Calu3 (cell line): ENCODE results near the gene PPP1R14C. TPM values are rescaled to one million over a fixed set of nuclear protein-coding genes. Genes with fewer than 3 reads are reported as not detected.

Experiments used
- Bru-seq: library from RNA; stranded (reverse); fragments of 400-500 nt; gene quantifications from one replicate; lab custom pipeline; 2021; lab: Mats Ljungman, UMichigan
- BruChase-seq, 2 experiments: library from RNA; stranded (reverse); fragments of 400-500 nt; gene quantifications; one replicate each; lab custom pipeline; 2021; lab: Mats Ljungman, UMichigan
- BruUV-seq: library from RNA; stranded (reverse); fragments of 400-500 nt; replicated peaks from 2 replicates; lab custom pipeline; 2021; lab: Mats Ljungman, UMichigan
- CTCF ChIA-PET: fragments of 300-600 bp; sonication (Branson Sonifier 250); formaldehyde crosslinking; loops from one replicate; lab custom pipeline; 2022; ENCODE audit warnings: antibody characterized with exemption; lab: Charles Lee
- DNase-seq: peaks from one replicate; pipeline ENCODE4 v3.0.0; 2022
- H3K27ac Mint-ChIP-seq: one replicate; pipeline ENCODE4 v1.8.0; 2022; ENCODE audit warnings: mixed read lengths; ENCODE audit not compliant: unreplicated experiment
- H3K27me3 Mint-ChIP-seq: one replicate; pipeline ENCODE4 v1.8.0; 2022; ENCODE audit warnings: mixed read lengths; ENCODE audit not compliant: unreplicated experiment
- H3K36me3 Mint-ChIP-seq: one replicate; pipeline ENCODE4 v1.8.0; 2022; ENCODE audit warnings: mild to moderate bottlenecking, moderate library complexity, mixed read lengths; ENCODE audit not compliant: insufficient read depth, unreplicated experiment
- H3K4me1 Mint-ChIP-seq: one replicate; pipeline ENCODE4 v1.8.0; 2022; ENCODE audit warnings: mild to moderate bottlenecking, low read depth, mixed read lengths; ENCODE audit not compliant: unreplicated experiment
- H3K4me3 Mint-ChIP-seq: one replicate; pipeline ENCODE4 v1.8.0; 2022; ENCODE audit warnings: mild to moderate bottlenecking, low read depth, moderate library complexity, mixed read lengths; ENCODE audit not compliant: unreplicated experiment
- H3K9me3 Mint-ChIP-seq: one replicate; pipeline ENCODE4 v1.8.0; 2022; ENCODE audit warnings: low read depth, mixed read lengths; ENCODE audit not compliant: unreplicated experiment
- intact Hi-C: fragments of 100-400 bp; cut with micrococcal nuclease; formaldehyde crosslinking; loops from one replicate; pipeline ENCODE4 v1.10.0; 2022; ENCODE audit not compliant: unreplicated experiment
- long read RNA-seq: library from polyadenylated mRNA; stranded (forward); transcript quantifications from one replicate; pipeline ENCODE4 v2.0.0, GENCODE V29; 2022
- total RNA-seq: library from RNA; stranded (reverse); gene quantifications from 2 replicates; pipeline ENCODE4 v1.2.3, GENCODE V29; 2022
- TF ChIP-seq, protein P1 (sequence below): fragments of 200-600 bp; IDR thresholded peaks from one replicate; pipeline ENCODE4 v1.8.0; 2022; ENCODE audit warnings: antibody characterized with exemption; ENCODE audit not compliant: unreplicated experiment

Gene PPP1R14C, protein sequence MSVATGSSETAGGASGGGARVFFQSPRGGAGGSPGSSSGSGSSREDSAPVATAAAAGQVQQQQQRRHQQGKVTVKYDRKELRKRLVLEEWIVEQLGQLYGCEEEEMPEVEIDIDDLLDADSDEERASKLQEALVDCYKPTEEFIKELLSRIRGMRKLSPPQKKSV
- total RNA-seq (2.7 and 3.6 TPM in 2 replicates), Bru-seq, nascent RNA (percentile 34 among the genes with signal in this experiment), BruChase-seq, experiment 1, labeled RNA remaining after a 6-hour chase (percentile 34 among the genes with signal in this experiment), BruChase-seq, experiment 2, labeled RNA remaining after a 2-hour chase (percentile 36 among the genes with signal in this experiment)
- long read RNA-seq, transcript PPP1R14C-201 (4 exons, 2,152 nt), result major isoform, 13 of 15 reads
- long read RNA-seq, partial matches to known transcripts, result 0 of 15 reads
- long read RNA-seq, other reads (novel, unspliced or antisense), result 2 of 15 reads

DNA sequence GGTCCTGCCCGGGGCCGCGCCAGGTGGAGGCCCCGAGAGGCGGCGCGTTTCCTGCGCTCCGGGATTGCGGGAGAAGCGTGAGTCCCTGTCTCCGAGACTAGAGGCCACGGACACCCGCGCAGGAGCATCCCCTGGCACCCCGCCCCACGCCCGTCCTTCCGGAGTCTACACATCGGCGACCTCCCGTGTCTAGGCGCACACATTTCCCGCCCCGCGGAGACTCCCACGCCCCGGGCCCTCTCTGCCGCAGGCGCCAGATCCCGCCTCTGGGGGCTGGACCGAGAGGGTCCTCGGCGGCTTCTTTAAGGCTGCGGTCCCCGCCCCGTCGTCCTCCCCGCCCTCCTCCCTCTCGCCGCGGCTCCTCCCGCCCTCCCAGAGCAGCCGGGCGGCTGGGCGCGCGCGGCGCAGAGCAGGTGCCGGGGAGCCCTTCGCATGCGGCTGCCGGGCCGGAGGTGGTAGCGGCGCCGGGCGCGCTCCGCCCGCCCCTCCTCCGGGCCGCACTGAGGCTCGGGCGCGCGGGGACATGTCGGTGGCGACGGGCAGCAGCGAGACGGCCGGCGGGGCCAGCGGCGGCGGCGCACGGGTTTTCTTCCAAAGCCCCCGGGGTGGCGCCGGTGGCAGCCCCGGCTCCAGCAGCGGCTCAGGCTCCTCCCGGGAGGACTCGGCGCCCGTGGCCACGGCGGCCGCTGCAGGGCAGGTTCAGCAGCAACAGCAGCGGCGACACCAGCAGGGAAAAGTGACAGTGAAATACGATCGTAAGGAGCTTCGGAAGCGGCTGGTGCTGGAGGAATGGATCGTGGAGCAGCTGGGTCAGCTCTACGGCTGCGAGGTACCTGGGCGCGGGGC is at the start of gene PPP1R14C:
Gene PPP1R14C (plus strand): TSS at position 375 of the 846 bp plus-strand sequence. CDS start 149 bp downstream, at position 524.
- peaks cover 19% of the 10 kb centered on the region for H3K36me3 Mint-ChIP-seq
- peak within 1 kb of the TSS; percentile 69 for H3K4me3 Mint-ChIP-seq
- H3K9me3 Mint-ChIP-seq, result no peaks in the 10 kb centered on the region
- peak; percentile 51 for DNase-seq
- CTCF ChIA-PET, result no interaction called here
- H3K27me3 Mint-ChIP-seq, result peaks cover 14% of the 10 kb centered on the region
- BruUV-seq, result no TSS peak
- no peak within 1 kb of the TSS for H3K27ac Mint-ChIP-seq
- intact Hi-C loops, result no loop called here
- peaks cover 20% of the 10 kb centered on the region for H3K4me1 Mint-ChIP-seq
- TF ChIP-seq, protein P1, sequence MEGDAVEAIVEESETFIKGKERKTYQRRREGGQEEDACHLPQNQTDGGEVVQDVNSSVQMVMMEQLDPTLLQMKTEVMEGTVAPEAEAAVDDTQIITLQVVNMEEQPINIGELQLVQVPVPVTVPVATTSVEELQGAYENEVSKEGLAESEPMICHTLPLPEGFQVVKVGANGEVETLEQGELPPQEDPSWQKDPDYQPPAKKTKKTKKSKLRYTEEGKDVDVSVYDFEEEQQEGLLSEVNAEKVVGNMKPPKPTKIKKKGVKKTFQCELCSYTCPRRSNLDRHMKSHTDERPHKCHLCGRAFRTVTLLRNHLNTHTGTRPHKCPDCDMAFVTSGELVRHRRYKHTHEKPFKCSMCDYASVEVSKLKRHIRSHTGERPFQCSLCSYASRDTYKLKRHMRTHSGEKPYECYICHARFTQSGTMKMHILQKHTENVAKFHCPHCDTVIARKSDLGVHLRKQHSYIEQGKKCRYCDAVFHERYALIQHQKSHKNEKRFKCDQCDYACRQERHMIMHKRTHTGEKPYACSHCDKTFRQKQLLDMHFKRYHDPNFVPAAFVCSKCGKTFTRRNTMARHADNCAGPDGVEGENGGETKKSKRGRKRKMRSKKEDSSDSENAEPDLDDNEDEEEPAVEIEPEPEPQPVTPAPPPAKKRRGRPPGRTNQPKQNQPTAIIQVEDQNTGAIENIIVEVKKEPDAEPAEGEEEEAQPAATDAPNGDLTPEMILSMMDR, result no peak

DNA sequence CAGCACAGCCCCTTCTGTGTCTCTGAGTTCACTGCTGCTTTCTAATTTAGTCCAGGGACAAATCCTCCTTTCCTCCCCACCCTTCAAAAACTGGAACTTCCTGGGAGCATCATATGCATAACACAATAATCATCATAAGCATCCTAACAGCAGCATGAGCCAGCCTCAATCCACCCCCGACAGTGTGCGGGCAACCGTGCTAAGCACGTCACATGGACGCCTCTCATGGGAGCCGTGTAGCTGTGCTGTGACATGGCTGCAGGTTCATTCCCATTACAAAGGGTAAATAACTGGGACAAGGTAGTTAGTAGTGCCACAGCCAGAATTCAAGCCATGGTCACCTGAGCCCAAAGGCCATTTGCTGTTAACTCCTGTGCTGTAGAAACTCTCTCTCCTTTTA is 49.4 kb upstream of the PPP1R14C start:
- BruUV-seq, result no TSS peak
- no peak overlapping the region for H3K4me3 Mint-ChIP-seq

DNA sequence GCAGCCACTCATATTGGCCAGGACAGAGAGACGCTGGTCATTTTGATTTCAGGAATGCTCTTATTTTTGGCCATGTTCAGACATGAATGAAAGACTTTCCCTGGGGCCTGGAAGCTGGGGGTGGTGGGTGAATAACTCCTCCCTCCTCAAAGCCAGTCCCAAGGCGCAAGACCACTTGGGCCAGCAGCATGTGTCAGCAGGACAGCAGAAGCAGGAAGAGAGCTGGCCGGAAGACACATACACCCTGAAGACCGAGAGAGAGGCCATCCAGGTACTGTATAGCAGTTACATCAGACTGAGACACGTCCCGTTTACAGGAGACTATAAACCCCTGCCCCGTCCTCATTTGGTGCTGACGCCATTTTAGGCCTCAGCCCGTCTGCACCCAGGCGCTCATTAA is 44.7 kb upstream of the PPP1R14C start:
- Mint-ChIP-seq H3K27me3 (peaks cover 31% of the 10 kb centered on the region), H3K4me1 (no peaks in the 10 kb centered on the region)
- CTCF ChIA-PET, result no interaction called here

More for the DNA sequence above, 49.4 kb upstream of the PPP1R14C start:
- intact Hi-C loops, result no loop called here
- Mint-ChIP-seq H3K27me3 (peaks cover 45% of the 10 kb centered on the region), H3K36me3 (no peaks in the 10 kb centered on the region), H3K27ac (no peak overlapping the region), H3K4me1 (no peaks in the 10 kb centered on the region), H3K9me3 (no peaks in the 10 kb centered on the region)
- DNase-seq, result no peak
- TF ChIP-seq, protein P1, result no peak
- CTCF ChIA-PET, result no interaction called here

DNA sequence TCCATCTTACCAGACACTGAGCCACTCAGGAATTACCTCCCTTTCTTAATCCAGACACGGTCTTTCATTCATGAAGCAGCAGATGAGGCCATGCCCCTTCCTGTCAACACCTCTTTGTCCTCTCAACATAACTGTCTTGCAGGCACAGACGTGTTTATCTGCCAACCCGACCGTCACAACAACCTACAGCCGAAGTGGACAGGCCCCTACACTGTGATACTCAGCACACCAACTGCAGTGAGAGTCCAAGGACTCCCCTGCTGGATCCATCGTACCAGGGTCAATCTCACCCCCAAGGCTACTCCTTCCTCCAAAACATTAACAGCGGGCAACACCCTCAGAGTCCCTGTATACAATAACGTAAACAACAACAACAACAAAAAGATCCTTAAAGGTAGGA is 43.3 kb upstream of the PPP1R14C start:
- Mint-ChIP-seq H3K27me3 (peaks cover 30% of the 10 kb centered on the region), H3K4me1 (no peaks in the 10 kb centered on the region), H3K4me3 (no peak overlapping the region), H3K27ac (no peak overlapping the region), H3K9me3 (no peaks in the 10 kb centered on the region), H3K36me3 (no peaks in the 10 kb centered on the region)
- intact Hi-C loops, result no loop called here
- BruUV-seq, result no TSS peak
- CTCF ChIA-PET, result no interaction called here
- TF ChIP-seq, protein P1, result no peak
- DNase-seq, result no peak

More for the DNA sequence above, 44.7 kb upstream of the PPP1R14C start:
- TF ChIP-seq, protein P1, result no peak
- Mint-ChIP-seq H3K9me3 (no peaks in the 10 kb centered on the region), H3K4me3 (no peak overlapping the region), H3K27ac (no peak overlapping the region), H3K36me3 (no peaks in the 10 kb centered on the region)
- intact Hi-C loops, result no loop called here
- no peak for DNase-seq
- BruUV-seq, result no TSS peak
